ENCODE results near the gene DNAAF3.
"Not testable (repeated sequence)": the region's sequence is repeated elsewhere in the genome, so short reads cannot be mapped to it uniquely, and the experiment has no call there.

The DNAAF3 gene

GRCh38 chr19:55175117-55175867, 8.9 kb upstream of the DNAAF3 start:
- no peak for FAIRE-seq

GRCh38 chr19:55174425-55175116, 8.2 kb upstream of the DNAAF3 start:
- FAIRE-seq, result no peak

GRCh38 chr19:55173714-55174409, 7.4 kb upstream of the DNAAF3 start:
- FAIRE-seq, result no peak

GRCh38 chr19:55173186-55173713, 6.8 kb upstream of the DNAAF3 start:
- no peak for FAIRE-seq

GRCh38 chr19:55172741-55173140, 6.3 kb upstream of the DNAAF3 start:
- FAIRE-seq, result no peak

GRCh38 chr19:55172318-55172717, 5.9 kb upstream of the DNAAF3 start:
- FAIRE-seq, result not testable (repeated sequence)

GRCh38 chr19:55171440-55171839, 5.0 kb upstream of the DNAAF3 start:
- FAIRE-seq, result no peak

- no peak for FAIRE-seq
Measured at GRCh38 chr19:55169136-55169535, 2.7 kb upstream of the DNAAF3 start.

GRCh38 chr19:55165952-55166529, 372 bp downstream of the DNAAF3 start:
- FAIRE-seq, result no peak

GRCh38 chr19:55161571-55162322, 4.7 kb downstream of the DNAAF3 start:
- no peak for FAIRE-seq

- no peak for FAIRE-seq
Measured at GRCh38 chr19:55160986-55161365, 5.4 kb downstream of the DNAAF3 start.

GRCh38 chr19:55160128-55160985, 6.1 kb downstream of the DNAAF3 start:
- FAIRE-seq, result no peak

- no peak for FAIRE-seq
Measured at GRCh38 chr19:55158848-55159749, 7.3 kb downstream of the DNAAF3 start.

- FAIRE-seq, result no peak
Measured at GRCh38 chr19:55158423-55158822, 8.0 kb downstream of the DNAAF3 start.

- FAIRE-seq, result no peak
Measured at GRCh38 chr19:55157064-55157908, 9.1 kb downstream of the DNAAF3 start, which contains the start of gene TNNI3. TNNI3 (minus strand) TSS chr19:55157732; CDS start chr19:55157589, 143 bp downstream.

GRCh38 chr19:55156202-55157063, 10.0 kb downstream of the DNAAF3 start:
- no peak for FAIRE-seq

GRCh38 chr19:55155784-55156183, 10.6 kb downstream of the DNAAF3 start:
- FAIRE-seq, result not testable (repeated sequence)

GRCh38 chr19:55153652-55154264, 12.7 kb downstream of the DNAAF3 start:
- FAIRE-seq, result no peak

All from endometrium (tissue), 2 donors.